GM18517 (cell line): ENCODE data around the gene TF.
"Not testable (repeated sequence)": the region's sequence is repeated elsewhere in the genome, so short reads cannot be mapped to it uniquely, and the experiment has no call there.

Experiments
- ATAC-seq: cut with Tn5 transposase; IDR thresholded peaks from one replicate; pipeline ENCODE4 v1.9.1; 2021; ENCODE audit warnings: mild to moderate bottlenecking, moderate library complexity; ENCODE audit not compliant: unreplicated experiment

The TF gene

GRCh38 chr3:133745981-133746711, at the start of gene TF:
TF (plus strand) TSS chr3:133746393; CDS start chr3:133746441, 48 bp downstream.
- ATAC-seq: no peak

- no peak for ATAC-seq
These were observed 48.2 kb upstream of the TF start for GRCh38 chr3:133697960-133698359.

GRCh38 chr3:133699467-133699866, 46.7 kb upstream of the TF start:
- ATAC-seq: no peak

- no peak for ATAC-seq
These were observed 46.3 kb upstream of the TF start for GRCh38 chr3:133699903-133700302.

DNA sequence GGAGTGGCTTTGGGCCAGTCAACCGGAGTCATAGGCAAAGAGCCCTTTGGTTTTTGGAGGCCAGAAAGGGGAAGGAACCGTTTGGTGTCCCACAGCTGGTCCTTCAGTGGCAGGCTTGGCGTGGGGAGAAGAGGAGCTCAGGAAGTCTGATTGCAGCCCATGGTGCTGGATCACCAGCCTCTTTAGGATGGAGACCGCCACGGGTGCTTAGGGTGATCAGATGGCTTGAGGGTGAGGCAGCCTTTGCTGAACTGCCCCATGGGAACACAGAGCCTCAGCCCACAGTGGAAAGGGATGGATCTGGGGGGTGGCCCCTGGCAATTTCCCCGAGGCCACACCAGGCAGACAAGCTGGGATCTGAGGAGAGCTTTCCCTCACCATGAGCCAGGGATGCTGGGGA, 45.8 kb upstream of the TF start:
- no peak for ATAC-seq

GRCh38 chr3:133701435-133702358, 44.5 kb upstream of the TF start:
- no peak for ATAC-seq

GRCh38 chr3:133703915-133704314, 42.3 kb upstream of the TF start:
- no peak for ATAC-seq

GRCh38 chr3:133706033-133706432, 40.2 kb upstream of the TF start:
- no peak for ATAC-seq

DNA sequence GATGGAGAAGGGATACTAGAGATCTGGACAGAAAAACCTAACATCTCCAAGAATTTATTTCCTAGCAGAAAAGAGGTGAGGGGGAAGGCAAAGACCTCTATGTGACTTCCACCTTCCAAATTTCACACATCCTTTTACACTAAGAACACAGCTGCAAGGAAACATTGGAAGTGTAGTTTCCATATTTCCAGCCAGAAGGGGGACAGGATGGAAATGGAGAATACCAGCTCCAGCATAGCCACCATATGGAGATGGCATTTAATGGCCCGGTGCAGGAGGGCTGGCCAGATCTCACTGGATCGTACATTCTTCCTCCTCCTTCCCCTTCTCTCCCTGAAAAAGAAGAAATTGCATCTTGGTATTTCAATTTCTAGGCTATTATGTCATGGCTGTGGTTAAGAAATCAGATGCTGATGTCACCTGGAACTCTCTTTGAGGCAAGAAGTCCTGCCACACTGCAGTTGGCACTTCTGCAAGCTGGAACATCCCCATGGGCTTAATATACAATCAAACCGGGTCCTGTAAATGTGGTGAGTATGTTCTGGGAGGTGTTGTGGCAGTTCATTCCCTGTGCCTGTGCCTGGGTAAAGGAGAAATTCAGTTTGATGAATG, 36.9 kb upstream of the TF start:
- ATAC-seq: no peak

- ATAC-seq: no peak
These were observed 35.2 kb upstream of the TF start for GRCh38 chr3:133711013-133711412.

GRCh38 chr3:133712017-133712416, 34.2 kb upstream of the TF start:
- ATAC-seq: no peak

GRCh38 chr3:133713347-133713746, 32.8 kb upstream of the TF start:
- no peak for ATAC-seq

GRCh38 chr3:133717424-133717823, 28.8 kb upstream of the TF start:
- ATAC-seq: no peak

- ATAC-seq: no peak
These were observed 23.3 kb upstream of the TF start for GRCh38 chr3:133722935-133723334.

GRCh38 chr3:133730993-133731392, 15.2 kb upstream of the TF start:
- no peak for ATAC-seq

GRCh38 chr3:133732231-133732630, 14.0 kb upstream of the TF start:
- ATAC-seq: not testable (repeated sequence)

DNA sequence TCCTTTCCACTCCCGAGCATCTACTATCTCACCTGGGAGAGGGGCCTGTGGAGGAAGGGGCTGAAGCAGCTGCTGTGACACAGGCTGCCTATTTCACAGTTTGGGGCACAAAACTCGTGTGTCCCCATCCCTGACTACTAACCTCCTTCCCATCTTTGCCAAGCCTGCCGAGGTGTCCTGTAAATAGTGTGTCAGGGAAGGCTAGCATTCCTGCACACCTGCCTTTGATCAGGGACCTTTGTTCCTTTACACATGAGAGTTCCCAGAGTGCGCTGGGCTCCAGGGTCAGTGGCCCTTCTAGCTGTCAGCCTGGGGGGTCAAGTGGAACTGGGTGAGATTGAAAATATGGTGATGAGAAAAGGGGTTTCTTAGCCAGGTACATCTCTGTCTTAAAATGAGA, 13.0 kb upstream of the TF start:
- no peak for ATAC-seq

DNA sequence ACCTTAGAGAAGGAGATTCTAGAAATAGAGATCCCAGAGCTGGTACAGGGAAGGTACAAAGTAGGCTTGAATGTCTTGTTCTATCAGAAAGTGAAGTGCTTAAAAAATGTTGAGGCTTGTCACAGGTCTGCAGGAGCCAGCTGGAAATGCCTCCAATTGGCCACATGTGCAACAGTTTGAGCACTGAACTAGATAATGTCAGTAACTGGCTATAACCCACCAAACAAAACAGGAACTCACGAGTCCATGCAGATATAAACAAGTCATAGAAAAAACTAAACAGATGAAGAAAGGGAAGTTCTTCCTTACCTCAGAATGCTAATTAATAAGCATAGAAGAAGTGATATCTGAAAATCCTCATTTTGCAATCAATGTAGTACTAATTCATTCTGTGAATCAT, 11.9 kb upstream of the TF start:
- ATAC-seq: no peak

DNA sequence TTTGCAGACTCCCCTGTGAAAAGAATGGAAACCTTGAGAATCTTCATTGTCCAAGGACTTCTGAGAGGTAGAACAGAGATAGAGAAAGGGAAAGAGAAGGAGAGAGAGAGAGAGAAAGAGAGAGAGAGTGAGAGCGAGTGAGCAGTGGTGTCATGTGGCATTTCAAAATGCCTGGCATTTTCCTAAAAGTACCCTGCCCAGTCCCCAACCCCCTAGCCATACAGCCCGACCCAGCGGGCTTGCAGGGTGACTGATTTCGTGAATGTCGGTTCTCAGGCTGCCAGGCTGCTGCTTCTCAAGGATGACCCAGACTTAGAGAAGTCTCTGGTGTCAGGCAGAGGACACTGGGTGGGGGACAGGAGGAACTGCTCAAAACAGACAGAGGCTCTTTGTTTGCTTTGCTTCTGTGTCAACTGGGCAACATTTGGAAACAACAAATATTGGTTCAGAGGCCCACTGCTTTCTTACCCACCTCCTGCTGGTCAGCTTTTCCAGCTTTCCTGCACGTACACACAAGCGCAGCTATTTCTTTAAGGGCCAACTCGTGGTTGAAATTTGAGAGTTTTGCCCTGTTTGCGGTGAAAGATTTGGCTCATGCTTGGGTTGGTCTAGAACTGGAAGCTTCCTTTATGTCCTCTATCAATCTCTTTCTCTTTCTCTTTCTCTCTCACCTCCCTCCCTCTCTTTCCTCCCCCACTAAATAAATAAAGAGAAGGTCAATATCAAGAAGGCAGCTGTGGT, 3.7 kb upstream of the TF start:
- ATAC-seq: no peak

GRCh38 chr3:133744241-133744640, 2.0 kb upstream of the TF start:
- no peak for ATAC-seq

DNA sequence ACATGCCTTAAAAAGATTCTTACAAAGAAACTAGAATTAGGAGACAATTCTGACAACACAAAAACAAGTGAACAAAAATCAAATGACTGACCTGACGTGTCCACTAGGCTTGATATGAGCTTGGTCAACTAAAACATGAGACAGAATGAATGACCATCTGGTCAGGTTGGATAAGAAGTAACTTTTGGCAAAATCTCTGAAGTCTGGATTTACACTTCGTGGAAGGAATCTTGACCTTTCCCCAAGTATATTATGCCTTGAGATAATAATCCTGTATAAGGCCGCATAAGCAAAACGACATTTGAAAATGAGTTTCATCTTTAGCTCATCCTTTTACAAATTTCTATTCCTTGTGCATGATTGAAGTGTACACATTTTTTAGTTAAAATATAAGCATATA, 1.1 kb upstream of the TF start:
- no peak for ATAC-seq
